Peyer's patch (tissue), 4 donors: Measurements from ENCODE around the gene ACACA.

Source experiments
- CTCF ChIP-seq, 6 experiments: fragments of 450-650 bp in 4 of 6; fragments of 200-600 bp in 2 of 6; sonication (generic) in 1 of 6; IDR thresholded peaks; one replicate each; pipeline ENCODE4 v1.5.1; 2017 to 2019; ENCODE audit warnings: antibody characterized with exemption in 6 of 6, mild to moderate bottlenecking in 3 of 6, moderate library complexity in 1 of 6
- POLR2A ChIP-seq, 2 donors: fragments of 450-650 bp; IDR thresholded peaks; one replicate each; pipeline ENCODE4 v1.5.1; 2017; ENCODE audit warnings: antibody characterized with exemption in 2 of 2, mild to moderate bottlenecking in 2 of 2, moderate library complexity in 2 of 2

DNA sequence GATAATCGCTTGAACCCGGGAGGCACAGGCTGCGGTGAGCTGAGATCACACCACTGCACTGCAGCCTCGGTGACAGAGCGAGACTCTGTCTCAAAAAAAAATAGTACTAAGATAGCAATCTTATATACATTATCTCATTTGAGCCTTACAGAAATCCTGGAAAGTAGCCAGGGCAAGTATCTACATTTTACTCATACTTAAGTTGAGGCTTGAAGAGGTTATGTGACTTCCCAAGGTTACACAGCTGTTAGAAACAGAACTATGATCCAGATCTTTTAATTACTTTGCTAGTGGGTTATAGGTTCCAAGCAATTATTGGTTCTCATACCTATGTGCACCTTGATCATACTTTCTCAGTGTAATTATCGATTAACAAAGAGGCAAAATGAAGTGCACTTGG, 15.5 kb downstream of the ACACA start:
- no peak for TF ChIP-seq CTCF (IDR thresholded peaks at IDR 0.05)
- no peak for TF ChIP-seq POLR2A (IDR thresholded peaks at IDR 0.05)
